H1 (cell line): ENCODE results near the gene GOLGA6C. TPM values are rescaled to one million over a fixed set of nuclear protein-coding genes. Genes with fewer than 3 reads are reported as not detected.

ENCODE experiments used
- ATF3 ChIP-seq: IDR thresholded peaks from 2 replicates; pipeline ENCODE4 v1.6.1; 2011; ENCODE audit warnings: low read depth, mild to moderate bottlenecking, low read length; ENCODE audit not compliant: insufficient read depth
- CEBPB ChIP-seq: IDR thresholded peaks from 2 replicates; pipeline ENCODE4 v1.6.1; 2012; ENCODE audit warnings: low read depth, low read length
- CHD7 ChIP-seq: fragments of 300-600 bp; sonication (generic); IDR thresholded peaks from 2 replicates; pipeline ENCODE4 v1.7.1; 2012; ENCODE audit warnings: low read length, moderate library complexity, mild to moderate bottlenecking, inconsistent platforms; ENCODE audit not compliant: insufficient replicate concordance
- EZH2 ChIP-seq: fragments of 200-600 bp; sonication (generic); IDR thresholded peaks from 2 replicates; pipeline ENCODE4 v1.7.1; 2012; ENCODE audit warnings: low read depth, mild to moderate bottlenecking, moderate library complexity, low read length, inconsistent platforms; ENCODE audit not compliant: severe bottlenecking
- JUND ChIP-seq: IDR thresholded peaks from 2 replicates; pipeline ENCODE4 v1.6.1; 2011; ENCODE audit warnings: mild to moderate bottlenecking, improper control_type of control experiment, low read length
- KDM4A ChIP-seq: IDR thresholded peaks from one replicate; pipeline ENCODE4 v1.7.1; 2012; ENCODE audit warnings: low read depth, mild to moderate bottlenecking, moderate library complexity, low read length, inconsistent platforms; ENCODE audit not compliant: severe bottlenecking
- POLR2A ChIP-seq, 2 experiments: IDR thresholded peaks; 1 replicate in 1 of 2; 2 replicates in 1 of 2; pipeline ENCODE4 v1.6.1; 2011; ENCODE audit warnings: low read depth in 2 of 2, low read length in 2 of 2, mild to moderate bottlenecking in 2 of 2; ENCODE audit errors: control extremely low read depth in 1 of 2
- TBP ChIP-seq: IDR thresholded peaks from 2 replicates; pipeline ENCODE4 v1.6.1; 2011; ENCODE audit warnings: low read depth, low read length, improper control_type of control experiment
- polyA plus RNA-seq, 7 experiments: library from polyadenylated mRNA; depleted of rRNA in 3 of 7; stranded (reverse) in 5 of 7; unstranded in 2 of 7; fragments of >200 nt in 5 of 7; fragments of 200-250 nt in 2 of 7; gene quantifications; 1 replicate in 5 of 7; 2 replicates in 1 of 7; 4 replicates in 1 of 7; pipeline versions ENCODE4 v1.2.1 to v1.2.3, GENCODE V29; 2011 to 2013; ENCODE audit warnings: missing spikeins in 2 of 7, mixed read lengths in 2 of 7
- total RNA-seq: library from RNA; stranded (reverse); fragmentation: NEBNext Ultra II Directional; extraction: Animal tissue kit (Norgen Biotek cat#: 25700); gene quantifications from 2 replicates; pipeline ENCODE4 v1.2.1, GENCODE V29; 2021

Gene GOLGA6C
- total and polyA plus RNA-seq, 2 of the 8 experiments (the other 6 are each of a cell fraction or from before 2014, with no cell fraction given), result 0.14 to 0.35 TPM

- no peak for TF ChIP-seq CHD7
- TF ChIP-seq TBP, result no peak
- no peak for TF ChIP-seq CEBPB
- TF ChIP-seq POLR2A (IDR thresholded peaks at IDR 0.05; ENCODE audit: control extremely low read depth in 1 of 2, low read depth in 2 of 2, low read length in 2 of 2), result no peak
- TF ChIP-seq EZH2, result no peak
- no peak for TF ChIP-seq ATF3
- no peak for TF ChIP-seq JUND
- TF ChIP-seq KDM4A, result no peak
Measured at GRCh38 chr15:75225951-75226732, 32.0 kb upstream of the GOLGA6C start (continued).
